ENCODE results near the gene ZNF17.
"Not testable (repeated sequence)": the region's sequence is repeated elsewhere in the genome, so short reads cannot be mapped to it uniquely, and the experiment has no call there.

ZNF17 gene

GRCh38 chr19:57410877-57411671 lies at the start of gene ZNF17:
TSS of gene ZNF17 (plus strand) at chr19:57411161. CDS start at chr19:57413616, 2,455 bp downstream.
- DNase-seq (ENCODE audit: low spot score) = peak; percentile 95

GRCh38 chr19:57362419-57362818 lies 48.5 kb upstream of the ZNF17 start:
- no peak for DNase-seq (ENCODE audit: low spot score)

DNA sequence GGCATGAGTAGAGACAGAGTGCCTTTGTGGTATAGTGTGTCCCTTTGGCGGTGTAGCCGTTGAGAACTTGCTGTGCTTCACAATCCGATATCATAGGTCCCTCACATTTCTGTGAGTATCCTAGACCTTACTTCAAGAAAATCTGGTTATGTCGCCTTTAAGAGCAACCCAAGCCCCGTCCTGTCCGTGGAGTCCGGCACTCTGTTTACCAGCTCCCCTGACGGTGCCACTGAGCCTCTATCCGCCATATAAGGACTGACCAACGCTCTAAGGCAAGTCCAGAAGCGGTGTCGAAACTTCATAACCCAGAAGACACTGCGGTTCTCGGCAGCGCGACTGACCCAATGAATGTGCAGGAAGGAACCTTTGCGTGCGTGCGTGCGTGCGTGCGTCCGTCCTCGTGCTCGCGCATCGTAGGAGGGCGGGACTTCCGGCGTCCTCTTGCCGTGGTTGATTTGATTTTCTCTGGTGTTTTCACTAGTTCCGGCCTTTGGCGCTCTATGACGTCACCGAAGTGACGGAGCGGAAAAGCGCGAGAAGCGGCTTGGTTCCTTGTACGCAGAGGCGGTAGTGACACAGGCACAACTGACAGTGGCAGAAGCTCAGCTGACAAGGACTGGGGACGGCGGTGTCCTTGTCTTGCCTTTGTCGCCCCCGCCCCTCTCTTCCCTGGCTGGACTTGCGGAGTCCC lies 47.8 kb upstream of the ZNF17 start, which contains the start of the genes TRAPPC2B and ZNF547:
Gene TRAPPC2B, plus strand, starts transcription at position 555 of the 691 bp plus-strand sequence. CDS start 1,283 bp downstream, outside the sequence.
Gene ZNF547, plus strand, starts transcription at position 555 of the 691 bp plus-strand sequence. CDS start 5,005 bp downstream, outside the sequence.
- DNase-seq (ENCODE audit: low spot score) = peak; percentile 95

- DNase-seq (ENCODE audit: low spot score) = no peak
These were observed 47.2 kb upstream of the ZNF17 start for GRCh38 chr19:57363688-57364181.

DNA sequence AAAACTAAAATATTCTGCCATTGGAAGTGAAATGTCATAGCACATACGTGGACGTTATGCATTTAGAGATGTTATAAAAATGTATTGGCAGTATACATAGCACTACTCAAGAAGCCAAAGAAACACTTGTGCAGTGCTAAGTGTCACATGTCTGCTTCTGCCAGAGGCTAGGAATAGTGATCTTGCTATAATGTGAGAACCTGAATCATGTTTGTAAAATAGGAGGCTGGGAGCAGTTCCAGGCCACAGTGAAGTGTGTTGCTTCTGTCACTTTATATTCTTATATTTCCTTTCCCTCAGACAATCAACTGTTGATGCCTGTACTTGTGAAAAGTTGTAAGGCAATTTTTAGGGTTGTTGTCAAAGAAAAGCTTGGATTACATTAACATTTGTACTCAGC lies 44.2 kb upstream of the ZNF17 start:
- DNase-seq (ENCODE audit: low spot score) = no peak

DNA sequence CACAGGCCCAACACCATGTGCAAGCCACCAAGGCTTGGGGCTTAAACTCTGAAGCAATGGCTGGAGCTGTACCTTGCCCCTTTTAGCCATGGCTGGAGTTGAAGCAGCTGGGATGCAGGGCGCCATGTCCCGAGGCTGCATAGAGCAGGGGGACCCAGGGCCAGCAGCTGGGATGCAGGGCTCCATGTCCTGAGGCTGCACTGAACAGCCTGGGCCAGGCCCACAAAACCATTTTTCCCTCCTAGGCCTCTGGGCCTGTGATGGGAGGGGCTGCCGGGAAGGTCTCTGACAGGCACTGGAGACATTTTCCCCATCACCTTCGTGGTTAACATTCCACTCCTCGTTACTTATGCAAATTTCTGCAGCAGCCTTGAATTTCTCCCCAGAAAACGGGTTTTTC lies 36.8 kb upstream of the ZNF17 start:
- no peak for DNase-seq (ENCODE audit: low spot score)

DNA sequence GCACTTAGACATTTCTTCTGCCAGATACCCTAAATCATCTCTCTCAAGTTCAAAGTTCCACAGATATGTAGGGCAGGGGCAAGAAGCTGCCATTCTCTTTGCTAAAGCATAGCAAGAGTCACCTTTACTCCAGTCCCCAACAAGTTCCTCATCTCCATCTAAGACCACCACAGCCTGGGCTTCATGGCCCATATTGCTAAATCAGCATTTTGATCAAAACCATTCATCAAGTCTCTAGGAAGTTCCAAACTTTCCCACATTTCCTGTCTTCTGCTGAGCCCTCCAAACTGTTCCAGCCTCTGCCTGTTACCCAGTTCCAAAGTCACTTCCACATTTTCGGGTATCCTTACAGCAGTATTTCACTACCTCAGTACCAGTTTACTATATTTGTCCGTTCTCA lies 36.3 kb upstream of the ZNF17 start:
- DNase-seq (ENCODE audit: low spot score) = not testable (repeated sequence)

- DNase-seq (ENCODE audit: low spot score) = no peak
These were observed 34.8 kb upstream of the ZNF17 start for GRCh38 chr19:57376151-57376550.

DNA sequence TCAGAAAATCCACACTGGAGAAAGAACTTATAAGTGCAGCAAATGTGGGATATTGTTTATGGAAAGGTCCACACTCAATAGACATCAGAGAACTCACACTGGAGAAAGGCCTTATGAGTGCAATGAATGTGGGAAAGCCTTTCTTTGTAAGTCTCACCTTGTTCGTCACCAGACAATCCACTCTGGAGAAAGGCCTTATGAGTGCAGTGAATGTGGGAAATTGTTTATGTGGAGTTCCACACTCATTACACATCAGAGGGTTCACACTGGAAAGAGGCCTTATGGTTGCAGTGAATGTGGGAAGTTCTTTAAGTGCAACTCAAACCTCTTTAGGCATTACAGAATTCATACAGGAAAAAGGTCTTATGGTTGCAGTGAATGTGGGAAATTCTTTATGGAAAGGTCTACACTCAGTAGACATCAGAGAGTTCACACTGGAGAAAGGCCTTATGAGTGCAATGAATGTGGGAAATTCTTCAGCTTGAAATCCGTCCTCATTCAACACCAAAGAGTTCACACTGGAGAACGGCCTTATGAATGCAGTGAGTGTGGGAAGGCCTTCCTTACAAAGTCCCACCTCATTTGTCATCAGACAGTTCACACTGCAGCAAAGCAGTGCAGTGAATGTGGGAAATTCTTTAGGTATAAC lies 33.3 kb upstream of the ZNF17 start:
- no peak for DNase-seq (ENCODE audit: low spot score)

DNA sequence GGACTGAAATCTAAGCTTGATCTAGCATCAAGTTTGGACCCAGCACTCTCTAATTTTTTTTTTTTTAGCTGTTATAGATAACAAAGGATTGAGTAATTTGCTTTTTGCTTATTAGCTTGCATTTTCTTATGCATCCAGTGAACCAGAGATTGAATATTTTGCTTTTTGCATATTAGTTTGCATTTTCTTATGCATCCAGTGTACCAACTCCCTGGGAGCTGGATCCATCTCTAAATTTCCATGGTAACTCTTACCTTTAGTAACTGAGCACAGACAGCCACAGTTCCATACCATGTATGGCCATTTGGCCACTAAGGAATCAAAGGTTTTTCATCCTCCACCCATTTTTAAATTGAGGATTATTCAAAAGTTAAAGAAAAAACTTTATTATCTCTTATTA lies 30.0 kb upstream of the ZNF17 start:
- DNase-seq (ENCODE audit: low spot score) = no peak

- no peak for DNase-seq (ENCODE audit: low spot score)
These were observed 28.0 kb upstream of the ZNF17 start for GRCh38 chr19:57382806-57383488.

DNA sequence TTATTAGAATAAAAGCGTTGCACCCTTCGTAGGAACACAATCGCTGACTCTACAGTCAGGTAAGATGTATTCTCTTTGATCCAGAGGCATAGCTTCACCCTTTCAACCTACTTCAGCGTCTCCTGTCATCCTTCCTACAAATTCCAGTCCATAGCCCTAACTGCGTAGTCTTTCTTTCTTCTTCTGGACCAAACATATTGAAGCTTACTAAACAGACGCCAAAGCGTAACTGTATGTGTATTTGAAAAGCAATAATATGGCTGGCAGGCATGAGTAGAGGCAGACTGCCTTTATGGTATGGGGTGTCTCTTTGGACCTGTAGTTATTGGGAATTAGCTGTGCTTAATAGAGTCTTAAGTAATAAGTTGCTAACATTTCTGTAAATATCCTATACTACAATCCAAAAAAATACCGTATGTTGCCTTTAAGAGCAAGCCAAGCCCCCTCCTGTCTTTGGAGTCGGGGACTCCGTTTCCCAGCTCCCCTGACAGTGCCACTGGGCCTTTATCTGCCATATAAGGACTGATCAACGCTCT lies 21.7 kb upstream of the ZNF17 start:
- DNase-seq (ENCODE audit: low spot score) = no peak

GRCh38 chr19:57389730-57390598 lies 21.0 kb upstream of the ZNF17 start, which contains the start of gene ZNF548:
TSS of gene ZNF548 (plus strand) at chr19:57389854. CDS start at chr19:57390100, 246 bp downstream.
- peak; percentile 92 for DNase-seq (ENCODE audit: low spot score)

DNA sequence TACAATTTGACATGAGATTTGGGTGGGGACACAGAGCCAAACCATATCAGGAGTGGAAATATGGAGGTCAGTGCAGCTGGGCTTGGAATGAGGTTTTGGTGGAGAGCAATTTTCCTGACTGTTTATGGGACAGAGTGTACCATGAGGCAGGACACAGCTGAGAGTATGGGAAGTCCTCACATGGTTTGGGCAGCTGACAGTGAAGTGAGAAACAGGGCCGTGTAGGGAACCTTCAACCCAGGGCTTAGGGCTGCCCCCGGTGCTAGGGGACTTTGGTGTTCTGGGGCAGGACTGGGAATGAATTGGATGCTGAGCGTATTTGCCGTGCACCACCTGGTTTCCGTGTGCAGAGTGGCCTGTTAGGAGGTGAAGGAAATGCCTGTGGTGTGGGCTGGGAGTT lies 15.3 kb upstream of the ZNF17 start:
- no peak for DNase-seq (ENCODE audit: low spot score)

- DNase-seq (ENCODE audit: low spot score) = no peak
These were observed 12.1 kb upstream of the ZNF17 start for GRCh38 chr19:57398868-57399267.

GRCh38 chr19:57403737-57404563 lies 7.0 kb upstream of the ZNF17 start:
- no peak for DNase-seq (ENCODE audit: low spot score)

DNA sequence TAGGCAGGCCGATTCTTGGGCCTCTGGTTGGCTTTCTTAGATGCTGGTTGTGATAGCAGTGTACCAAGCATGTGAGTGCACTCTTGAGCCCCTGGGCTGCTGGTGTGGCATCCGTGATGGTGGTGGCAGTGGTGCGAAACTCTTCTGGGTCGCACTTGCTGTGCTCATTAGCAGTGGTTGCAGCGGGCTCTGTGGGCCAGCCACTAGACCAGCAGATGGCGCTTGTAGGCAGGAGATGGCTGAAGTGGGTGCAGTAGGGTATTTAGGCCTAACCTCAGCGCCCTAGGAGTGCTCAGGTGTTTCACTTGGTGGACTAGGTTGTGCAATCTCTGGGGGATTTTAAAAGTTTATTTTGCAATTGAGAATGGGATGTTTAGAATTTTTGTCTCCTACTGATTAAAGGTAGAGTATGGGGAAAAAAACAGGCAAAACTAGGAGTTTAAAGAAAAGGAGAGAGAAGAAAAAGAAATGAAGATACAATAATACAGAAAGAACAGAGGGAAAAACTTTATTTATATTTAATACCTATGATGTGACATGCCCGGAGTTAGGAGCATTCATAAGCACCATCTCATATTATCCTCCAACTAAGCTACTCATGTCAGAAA lies 4.3 kb upstream of the ZNF17 start:
- DNase-seq (ENCODE audit: low spot score) = peak; percentile 85

GRCh38 chr19:57419439-57419838 lies 8.5 kb downstream of the ZNF17 start:
- DNase-seq (ENCODE audit: low spot score) = no peak

GRCh38 chr19:57421037-57421436 lies 10.1 kb downstream of the ZNF17 start:
- DNase-seq (ENCODE audit: low spot score) = no peak
